ENCODE measurements around the gene KLHL3.

The KLHL3 gene

GRCh38 chr5:137594717-137595116 is 141.2 kb downstream of the KLHL3 start:
- no peak for TF ChIP-seq CTCF (IDR thresholded peaks at IDR 0.05; ENCODE audit: low read depth, low read length, missing control alignments)
- no peak for DNase-seq (ENCODE audit: low read depth)
- H3K4me3 ChIP-seq (ENCODE audit: low read depth, low read length), result no peak overlapping the region

GRCh38 chr5:137592317-137592716 is 143.6 kb downstream of the KLHL3 start:
- H3K4me3 ChIP-seq (ENCODE audit: low read depth, low read length), result no peak overlapping the region
- TF ChIP-seq CTCF (IDR thresholded peaks at IDR 0.05; ENCODE audit: low read depth, low read length, missing control alignments), result no peak
- DNase-seq (ENCODE audit: low read depth), result no peak

- no peak for DNase-seq (ENCODE audit: low read depth)
- H3K4me3 ChIP-seq (ENCODE audit: low read depth, low read length), result no peak overlapping the region
- TF ChIP-seq CTCF (IDR thresholded peaks at IDR 0.05; ENCODE audit: low read depth, low read length, missing control alignments), result no peak
Measured at GRCh38 chr5:137589185-137589584, 146.7 kb downstream of the KLHL3 start.

GRCh38 chr5:137587919-137588318 is 148.0 kb downstream of the KLHL3 start:
- H3K4me3 ChIP-seq (ENCODE audit: low read depth, low read length), result no peak overlapping the region
- TF ChIP-seq CTCF (IDR thresholded peaks at IDR 0.05; ENCODE audit: low read depth, low read length, missing control alignments), result no peak
- DNase-seq (ENCODE audit: low read depth), result no peak

GRCh38 chr5:137584262-137584661 is 151.6 kb downstream of the KLHL3 start:
- no peak overlapping the region for H3K4me3 ChIP-seq (ENCODE audit: low read depth, low read length)
- no peak for TF ChIP-seq CTCF (IDR thresholded peaks at IDR 0.05; ENCODE audit: low read depth, low read length, missing control alignments)
- DNase-seq (ENCODE audit: low read depth), result no peak

- TF ChIP-seq CTCF (IDR thresholded peaks at IDR 0.05; ENCODE audit: low read depth, low read length, missing control alignments), result no peak
- H3K4me3 ChIP-seq (ENCODE audit: low read depth, low read length), result no peak overlapping the region
- no peak for DNase-seq (ENCODE audit: low read depth)
Measured at GRCh38 chr5:137583129-137583528, 152.8 kb downstream of the KLHL3 start.

GRCh38 chr5:137582218-137582617 is 153.7 kb downstream of the KLHL3 start:
- no peak for DNase-seq (ENCODE audit: low read depth)
- no peak for TF ChIP-seq CTCF (IDR thresholded peaks at IDR 0.05; ENCODE audit: low read depth, low read length, missing control alignments)
- H3K4me3 ChIP-seq (ENCODE audit: low read depth, low read length), result no peak overlapping the region

Data from GM12864 (cell line).